ENCODE results near the gene CHPF.

The CHPF gene

DNA sequence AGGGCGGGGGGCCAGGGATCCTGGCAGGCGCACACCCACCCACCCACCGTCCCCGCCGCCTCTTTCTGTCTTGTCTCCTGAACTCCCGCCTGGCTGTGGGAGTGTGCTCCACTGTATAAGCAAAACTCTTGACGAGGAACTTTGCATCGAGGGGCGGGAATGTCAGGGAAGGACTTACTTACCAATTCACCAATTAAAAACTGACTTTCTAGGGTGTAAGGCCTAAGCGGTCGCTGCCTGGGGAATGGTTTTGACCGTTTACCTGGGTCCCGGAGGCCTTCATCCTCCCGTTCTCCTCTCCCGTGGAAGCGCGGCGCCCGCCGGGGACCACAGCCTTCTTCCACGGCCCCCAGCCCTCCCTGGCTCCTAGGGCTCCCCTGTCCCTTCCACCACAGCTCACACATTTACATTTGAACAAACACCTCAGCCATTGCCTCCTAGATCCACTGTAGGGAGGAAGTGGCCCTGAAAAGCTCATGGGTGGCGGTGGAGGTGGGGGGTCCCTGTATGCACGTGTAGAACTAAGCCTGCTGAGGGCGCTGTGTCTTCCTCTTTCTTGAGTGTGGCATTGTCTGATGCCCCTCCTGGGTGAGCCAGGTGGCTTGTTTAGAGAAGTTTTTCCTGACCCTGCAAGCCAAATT lies 20.5 kb downstream of the CHPF start:
- TF ChIP-seq, protein P1, sequence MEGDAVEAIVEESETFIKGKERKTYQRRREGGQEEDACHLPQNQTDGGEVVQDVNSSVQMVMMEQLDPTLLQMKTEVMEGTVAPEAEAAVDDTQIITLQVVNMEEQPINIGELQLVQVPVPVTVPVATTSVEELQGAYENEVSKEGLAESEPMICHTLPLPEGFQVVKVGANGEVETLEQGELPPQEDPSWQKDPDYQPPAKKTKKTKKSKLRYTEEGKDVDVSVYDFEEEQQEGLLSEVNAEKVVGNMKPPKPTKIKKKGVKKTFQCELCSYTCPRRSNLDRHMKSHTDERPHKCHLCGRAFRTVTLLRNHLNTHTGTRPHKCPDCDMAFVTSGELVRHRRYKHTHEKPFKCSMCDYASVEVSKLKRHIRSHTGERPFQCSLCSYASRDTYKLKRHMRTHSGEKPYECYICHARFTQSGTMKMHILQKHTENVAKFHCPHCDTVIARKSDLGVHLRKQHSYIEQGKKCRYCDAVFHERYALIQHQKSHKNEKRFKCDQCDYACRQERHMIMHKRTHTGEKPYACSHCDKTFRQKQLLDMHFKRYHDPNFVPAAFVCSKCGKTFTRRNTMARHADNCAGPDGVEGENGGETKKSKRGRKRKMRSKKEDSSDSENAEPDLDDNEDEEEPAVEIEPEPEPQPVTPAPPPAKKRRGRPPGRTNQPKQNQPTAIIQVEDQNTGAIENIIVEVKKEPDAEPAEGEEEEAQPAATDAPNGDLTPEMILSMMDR (IDR thresholded peaks at IDR 0.05): no peak

DNA sequence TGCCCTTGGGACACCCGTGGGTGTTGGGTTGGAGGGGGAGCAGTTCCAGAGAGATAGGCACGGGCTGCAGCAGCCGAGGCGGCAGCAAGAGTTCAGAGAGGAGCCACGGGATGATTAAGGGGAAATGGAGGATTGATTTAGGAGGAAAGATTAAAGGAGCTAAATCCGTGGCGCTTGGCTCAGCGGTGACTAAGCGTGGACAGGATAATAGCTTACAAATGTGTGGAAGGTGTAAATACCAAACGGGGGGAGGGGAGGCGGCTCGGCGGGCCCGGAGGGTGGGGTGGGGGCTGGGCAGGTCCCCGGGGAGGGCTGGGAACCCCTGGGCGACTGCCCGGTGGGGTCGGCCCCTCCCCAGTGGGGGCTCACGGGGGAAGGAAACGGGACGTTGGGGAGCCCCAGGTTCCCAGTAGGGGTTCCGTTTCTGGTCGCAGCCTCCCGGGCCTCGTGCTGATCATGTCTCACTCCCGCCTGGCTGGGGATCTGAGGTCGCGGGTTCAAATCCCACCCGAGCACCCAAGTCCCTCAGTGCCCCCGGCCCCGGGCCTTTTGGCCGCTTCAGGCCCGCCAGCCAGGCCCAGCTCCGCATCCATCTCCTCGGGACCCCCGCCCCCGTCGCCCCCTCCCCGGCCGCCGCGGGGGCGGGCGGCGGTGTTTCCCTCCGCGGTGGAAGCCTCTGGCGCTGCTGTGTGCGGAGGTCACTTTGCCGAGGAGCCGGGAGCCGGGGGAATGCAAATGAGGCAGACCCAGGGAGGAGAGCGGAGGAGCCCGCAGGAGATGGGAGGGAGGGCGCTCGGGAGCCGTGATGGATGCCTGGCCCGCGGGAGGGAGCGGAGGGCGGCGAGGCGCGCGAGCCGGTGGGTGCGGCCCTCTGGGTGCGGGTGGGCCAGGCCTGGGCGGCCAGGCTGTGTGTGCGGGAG lies 21.2 kb downstream of the CHPF start:
- TF ChIP-seq, protein P1 (IDR thresholded peaks at IDR 0.05): no peak

DNA sequence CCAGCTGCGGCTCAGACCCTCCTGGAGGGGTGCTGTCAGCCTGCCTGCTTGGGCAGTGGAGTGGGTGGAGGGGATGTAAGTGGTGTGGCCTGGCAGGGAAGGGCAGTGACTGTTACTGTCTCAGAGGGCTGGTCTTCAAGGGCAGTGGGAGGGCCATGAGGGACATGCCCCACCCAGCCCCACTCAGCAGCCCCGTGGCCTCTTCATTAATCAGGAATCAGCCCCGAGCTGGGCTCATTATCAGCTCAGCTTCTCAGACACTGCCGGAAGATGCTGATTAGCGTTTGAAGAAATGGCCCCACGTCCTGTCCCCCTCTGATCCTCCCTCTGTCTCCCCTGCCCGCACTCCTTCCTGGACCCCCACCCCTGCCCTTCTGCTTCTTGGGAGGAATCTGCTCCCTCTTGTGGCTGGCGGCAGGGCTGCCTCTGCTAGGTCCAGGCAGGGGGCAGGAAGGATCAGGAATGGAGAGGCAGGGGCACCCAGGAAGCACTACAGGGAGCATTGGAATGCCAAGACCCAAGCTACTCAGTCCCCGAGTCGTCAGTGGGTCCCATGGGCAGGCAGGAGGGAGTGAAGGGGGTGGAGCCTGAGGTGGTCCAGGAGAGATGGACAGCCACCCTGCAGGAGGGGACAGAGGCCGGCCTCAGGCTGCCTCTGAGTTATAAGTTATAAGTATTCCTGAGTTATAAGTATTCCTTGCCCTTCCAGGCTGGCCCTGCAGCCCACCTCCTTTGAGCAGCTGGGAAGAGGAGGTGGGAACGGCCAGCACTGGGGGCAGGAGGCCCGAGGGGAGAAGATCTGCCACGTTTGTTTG lies 22.3 kb downstream of the CHPF start:
- TF ChIP-seq, protein P1 (IDR thresholded peaks at IDR 0.05): peak; percentile 50

DNA sequence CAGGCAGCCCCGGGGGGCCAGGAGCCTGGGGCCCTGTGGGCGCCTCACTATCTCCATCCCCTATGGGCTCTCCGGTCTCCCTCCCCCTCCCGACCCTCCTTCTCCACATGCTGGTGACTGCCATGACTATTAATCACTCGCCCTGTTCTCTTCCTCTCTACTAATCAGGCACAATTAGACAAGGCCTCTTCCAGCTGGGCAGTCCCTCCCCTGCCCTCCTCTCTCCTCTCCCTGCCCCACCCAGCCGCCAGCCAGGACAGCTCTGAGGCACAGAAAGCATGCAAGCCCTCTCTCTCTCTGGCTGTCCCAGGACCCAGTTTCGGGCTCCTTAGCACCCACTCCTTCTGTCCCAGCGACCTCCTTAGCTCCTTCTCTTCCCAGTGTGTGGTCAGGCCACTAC lies 23.5 kb downstream of the CHPF start:
- TF ChIP-seq, protein P1 (IDR thresholded peaks at IDR 0.05): no peak

DNA sequence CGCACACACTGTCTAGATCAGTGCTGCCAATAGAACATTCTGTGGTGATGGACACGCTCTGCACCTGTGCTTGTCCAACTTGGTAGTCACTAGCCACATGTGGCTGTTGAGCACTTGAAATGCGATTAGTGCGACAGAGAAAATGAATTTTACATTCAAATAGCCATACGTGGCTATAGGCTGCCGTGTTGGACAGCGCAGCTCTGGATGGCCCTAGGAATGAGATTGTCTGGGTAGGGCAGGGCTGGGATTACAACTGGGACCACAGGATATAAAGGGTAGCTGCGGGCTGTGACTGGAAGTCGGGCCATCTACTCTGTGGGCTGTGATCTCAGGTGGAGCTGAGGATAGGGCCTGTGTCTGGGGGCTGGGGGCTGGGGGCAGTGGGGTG lies 24.1 kb downstream of the CHPF start:
- TF ChIP-seq, protein P1 (IDR thresholded peaks at IDR 0.05): no peak

DNA sequence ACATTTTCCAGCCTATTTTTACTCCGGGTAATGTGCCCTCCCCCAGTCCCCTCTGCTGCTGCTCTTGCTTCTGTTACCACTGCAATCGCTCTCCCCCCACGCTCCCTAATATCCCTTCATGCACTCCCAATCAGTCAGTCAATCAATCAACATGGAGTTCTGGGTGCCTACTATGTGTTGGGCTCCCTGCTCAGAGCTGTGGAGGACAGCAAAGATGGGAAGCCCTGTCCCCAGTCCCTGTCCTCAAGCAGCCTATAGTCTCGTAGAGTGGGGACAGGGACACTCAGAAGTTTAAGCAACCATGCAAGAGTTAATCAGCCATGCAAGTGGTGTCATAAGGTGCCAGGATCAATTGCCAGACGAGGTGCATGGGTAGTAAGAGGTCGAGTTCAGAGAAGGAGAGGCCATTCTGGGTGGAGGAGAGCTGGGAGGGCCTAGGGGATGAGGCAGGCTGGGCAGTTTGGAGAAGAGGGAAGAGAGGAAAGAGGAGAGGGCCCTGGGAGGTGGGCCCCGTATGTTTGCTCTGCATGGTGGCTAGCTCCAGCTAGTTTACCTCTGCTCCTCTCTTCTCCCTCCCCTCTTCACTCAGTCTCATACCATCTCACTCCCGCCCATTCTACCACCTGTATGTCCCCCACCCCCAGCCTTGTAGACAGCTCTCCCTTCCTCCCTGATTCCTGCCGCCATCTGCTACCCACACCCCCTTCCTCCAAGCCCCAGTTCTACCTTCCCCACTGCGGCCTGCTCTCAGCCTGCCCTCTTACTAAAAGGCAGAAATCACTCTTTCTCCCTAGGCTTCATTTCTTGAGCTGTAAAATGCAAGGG lies 25.4 kb downstream of the CHPF start:
- TF ChIP-seq, protein P1 (IDR thresholded peaks at IDR 0.05): no peak

DNA sequence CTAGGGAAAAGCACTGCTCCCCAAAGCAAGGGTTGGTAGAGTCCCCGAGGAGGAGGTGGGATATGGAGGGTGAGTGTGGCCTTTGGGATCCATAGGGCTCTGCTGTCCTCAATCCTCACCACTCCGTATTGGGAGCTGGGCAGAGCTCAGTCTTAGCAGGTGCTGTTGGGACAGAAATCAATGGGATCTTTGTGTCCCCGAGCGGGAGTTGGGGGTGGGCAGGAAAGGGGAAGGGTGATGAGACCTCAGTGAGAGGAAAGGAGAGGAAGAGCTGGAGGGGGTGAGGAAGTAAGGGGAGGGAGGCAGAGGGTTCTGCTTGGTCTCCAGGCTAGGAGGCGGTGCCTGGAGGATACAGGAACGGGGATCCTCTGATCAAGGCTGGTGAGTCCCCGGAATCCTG lies 26.7 kb downstream of the CHPF start:
- TF ChIP-seq, protein P1 (IDR thresholded peaks at IDR 0.05): no peak

Data from LNCAP (cell line).